ENCODE measurements around the gene ADD3.
"Not testable (repeated sequence)": the region's sequence is repeated elsewhere in the genome, so short reads cannot be mapped to it uniquely, and the experiment has no call there.

The ADD3 gene

DNA sequence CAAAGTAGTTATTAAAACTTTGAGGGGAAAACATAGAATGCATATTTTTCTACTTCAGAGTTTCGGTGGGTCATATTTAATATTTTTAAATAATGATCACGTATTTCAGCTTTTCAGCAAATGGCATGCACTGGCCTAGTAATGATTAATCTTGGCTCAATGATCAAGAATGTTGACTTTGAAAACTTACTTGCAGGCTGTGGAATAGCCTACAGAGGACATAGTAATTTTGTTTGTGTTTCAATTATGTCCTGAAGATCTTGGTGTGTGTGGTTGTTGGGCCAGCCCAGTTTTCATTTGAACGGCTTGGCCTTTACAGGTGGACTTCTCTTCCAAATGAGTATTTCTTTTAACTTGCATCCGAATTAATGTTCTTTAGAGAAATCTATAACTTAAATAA lies 35.1 kb downstream of the ADD3 start:
- TF ChIP-seq ZNF274 (IDR thresholded peaks at IDR 0.05; ENCODE audit: low read depth, low read length) = no peak

GRCh38 chr10:110044681-110045080 lies 36.9 kb downstream of the ADD3 start:
- H3K4me3 ChIP-seq (ENCODE audit: low read length) = no peak overlapping the region
- TF ChIP-seq ZNF274 (IDR thresholded peaks at IDR 0.05; ENCODE audit: low read depth, low read length) = no peak

More for the DNA sequence above, 35.1 kb downstream of the ADD3 start:
- H3K4me3 ChIP-seq (ENCODE audit: low read length) = no peak overlapping the region

DNA sequence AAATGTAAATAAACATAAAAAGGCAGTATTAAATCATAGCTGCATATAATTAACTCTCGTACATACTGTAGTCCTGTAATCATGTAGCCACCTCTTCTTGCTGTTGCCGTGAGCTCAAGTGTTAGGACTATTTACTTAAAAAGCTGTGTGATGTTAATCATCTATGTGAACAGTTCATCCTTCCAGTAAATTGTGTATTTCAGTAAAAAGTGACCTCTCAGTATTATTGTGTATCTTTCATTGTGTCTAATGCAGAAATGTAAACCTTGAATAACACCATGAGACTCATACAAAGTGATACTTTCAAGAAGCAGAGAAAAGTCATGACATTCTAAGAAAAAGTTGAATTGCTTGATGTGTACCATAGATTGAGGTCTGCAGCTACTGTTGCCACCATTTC lies 38.0 kb downstream of the ADD3 start:
- TF ChIP-seq ZNF274 (IDR thresholded peaks at IDR 0.05; ENCODE audit: low read depth, low read length) = no peak
- H3K4me3 ChIP-seq (ENCODE audit: low read length) = no peak overlapping the region

- H3K4me3 ChIP-seq (ENCODE audit: low read length) = not testable (repeated sequence)
Measured at GRCh38 chr10:110048145-110048544, 40.4 kb downstream of the ADD3 start.

- TF ChIP-seq ZNF274 (IDR thresholded peaks at IDR 0.05; ENCODE audit: low read depth, low read length) = no peak
- no peak overlapping the region for H3K4me3 ChIP-seq (ENCODE audit: low read length)
Measured at GRCh38 chr10:110048781-110049180, 41.0 kb downstream of the ADD3 start.

GRCh38 chr10:110049889-110050591 lies 42.3 kb downstream of the ADD3 start:
- H3K4me3 ChIP-seq (ENCODE audit: low read length) = not testable (repeated sequence)

GRCh38 chr10:110051487-110051886 lies 43.7 kb downstream of the ADD3 start:
- TF ChIP-seq ZNF274 (IDR thresholded peaks at IDR 0.05; ENCODE audit: low read depth, low read length) = no peak
- H3K4me3 ChIP-seq (ENCODE audit: low read length) = no peak overlapping the region

DNA sequence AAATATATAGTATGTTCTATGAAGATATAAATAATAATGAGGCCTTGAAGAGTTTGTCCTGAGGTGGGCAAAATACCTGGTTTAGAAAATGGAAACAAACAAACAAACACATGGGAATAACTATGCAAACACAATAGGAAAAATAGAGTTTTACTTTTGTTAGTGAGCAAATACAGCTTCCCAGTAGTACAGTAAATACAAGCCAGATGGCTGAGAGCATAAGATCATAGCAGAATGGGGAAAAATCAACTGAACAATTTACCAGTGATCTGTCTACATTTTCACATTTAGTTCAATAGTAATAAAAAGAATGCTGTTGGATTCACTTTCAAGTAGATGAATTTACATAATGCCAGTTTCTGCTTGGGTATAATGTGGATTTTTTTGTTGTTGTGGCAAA lies 45.1 kb downstream of the ADD3 start:
- TF ChIP-seq ZNF274 (IDR thresholded peaks at IDR 0.05; ENCODE audit: low read depth, low read length) = no peak
- no peak overlapping the region for H3K4me3 ChIP-seq (ENCODE audit: low read length)

DNA sequence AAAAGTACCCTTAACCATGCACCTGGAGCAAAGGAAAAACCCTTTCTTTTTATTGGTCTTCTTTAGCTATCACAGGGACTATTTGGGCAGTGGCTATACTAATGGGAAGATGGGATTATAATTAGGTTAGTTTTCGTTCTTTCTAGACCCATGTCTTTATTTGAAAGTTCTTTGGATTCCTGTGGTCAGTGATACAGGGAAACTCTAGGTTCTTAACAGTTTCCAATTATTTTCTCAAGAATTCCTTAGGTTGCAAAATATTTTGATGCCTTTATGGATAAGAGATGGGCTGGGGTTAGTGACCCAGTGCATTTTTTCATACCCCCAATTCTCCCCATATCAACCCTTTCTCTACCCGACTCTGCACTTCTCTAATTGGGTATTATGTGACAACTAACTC lies 49.0 kb downstream of the ADD3 start:
- no peak for TF ChIP-seq ZNF274 (IDR thresholded peaks at IDR 0.05; ENCODE audit: low read depth, low read length)
- H3K4me3 ChIP-seq (ENCODE audit: low read length) = no peak overlapping the region

DNA sequence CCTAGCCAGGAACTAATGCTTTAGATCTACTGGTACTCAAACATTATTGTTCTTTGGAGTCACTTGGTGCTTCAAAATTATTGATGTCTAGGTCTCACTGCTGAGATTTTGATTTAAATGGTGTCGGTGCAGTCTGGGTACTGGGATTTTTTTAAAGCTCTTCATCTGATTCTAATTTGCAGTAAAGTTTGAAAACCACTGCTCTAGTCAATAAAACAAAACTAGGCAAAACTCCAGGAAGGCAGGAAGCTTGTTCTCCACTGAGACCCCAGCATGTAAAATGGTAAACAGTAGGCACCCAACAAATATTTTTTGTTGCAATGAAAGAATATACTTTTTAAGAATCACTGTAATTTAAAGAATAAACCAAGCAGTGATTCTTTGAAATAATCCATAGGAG lies 49.7 kb downstream of the ADD3 start:
- TF ChIP-seq ZNF274 (IDR thresholded peaks at IDR 0.05; ENCODE audit: low read depth, low read length) = no peak
- no peak overlapping the region for H3K4me3 ChIP-seq (ENCODE audit: low read length)

DNA sequence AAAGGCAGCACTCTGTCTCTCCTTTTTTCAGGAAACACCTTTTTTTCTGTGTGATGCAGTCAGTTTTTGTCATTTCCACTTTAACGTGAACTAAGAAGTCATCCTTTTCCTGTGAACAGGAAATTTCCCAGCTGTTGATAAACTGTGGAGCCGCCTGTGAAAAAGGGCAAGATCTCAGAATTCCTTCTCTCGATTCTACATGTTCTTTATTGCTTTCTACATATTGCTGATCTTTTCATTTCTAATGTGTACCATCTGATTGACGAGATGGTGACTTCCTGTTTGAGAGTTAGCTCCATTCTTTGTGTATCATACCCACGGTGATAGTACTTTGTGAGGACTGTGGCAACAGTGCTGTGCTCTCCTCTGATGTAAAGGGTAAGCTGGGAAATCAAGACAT lies 50.4 kb downstream of the ADD3 start:
- no peak for TF ChIP-seq ZNF274 (IDR thresholded peaks at IDR 0.05; ENCODE audit: low read depth, low read length)
- no peak overlapping the region for H3K4me3 ChIP-seq (ENCODE audit: low read length)

DNA sequence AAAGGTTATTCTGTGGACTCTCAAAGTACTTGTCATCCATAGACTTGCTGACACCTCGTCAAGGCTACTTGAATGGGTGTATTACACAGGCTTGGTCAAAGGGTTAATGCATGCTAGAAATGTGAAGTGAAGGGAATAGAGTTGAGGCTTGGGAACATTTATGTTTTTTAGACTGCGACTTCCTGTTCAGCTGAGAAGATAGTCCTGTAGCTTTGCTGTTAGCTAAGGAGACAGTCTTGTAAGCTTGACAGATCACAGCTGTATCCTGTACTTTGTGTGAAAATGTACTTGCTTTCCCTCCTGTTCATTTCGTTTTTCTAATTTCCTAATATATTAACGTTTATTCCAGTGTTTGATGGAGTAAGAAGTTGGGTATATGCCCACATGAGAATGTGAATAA lies 52.1 kb downstream of the ADD3 start:
- no peak for TF ChIP-seq ZNF274 (IDR thresholded peaks at IDR 0.05; ENCODE audit: low read depth, low read length)
- H3K4me3 ChIP-seq (ENCODE audit: low read length) = no peak overlapping the region

- no peak for TF ChIP-seq ZNF274 (IDR thresholded peaks at IDR 0.05; ENCODE audit: low read depth, low read length)
- no peak overlapping the region for H3K4me3 ChIP-seq (ENCODE audit: low read length)
Measured at GRCh38 chr10:110061687-110062086, 53.9 kb downstream of the ADD3 start.

GRCh38 chr10:110065269-110065668 lies 57.5 kb downstream of the ADD3 start:
- no peak overlapping the region for H3K4me3 ChIP-seq (ENCODE audit: low read length)
- TF ChIP-seq ZNF274 (IDR thresholded peaks at IDR 0.05; ENCODE audit: low read depth, low read length) = no peak

GRCh38 chr10:110067960-110068770 lies 60.4 kb downstream of the ADD3 start:
- TF ChIP-seq ZNF274 (IDR thresholded peaks at IDR 0.05; ENCODE audit: low read depth, low read length) = no peak
- peak overlapping the region; percentile 68; the same call in 1 of the 2 replicates for H3K4me3 ChIP-seq (ENCODE audit: low read length)

All from GM08714 (cell line).